OCI-LY1 (cell line): ENCODE results near the gene SP140.

ENCODE experiments used
- H2AFZ ChIP-seq: fragments of 200-600 bp; sonication (generic), shearing (Covaris generic); 2 replicates; pipeline ENCODE4 v1.6.0; 2014; ENCODE audit warnings: antibody characterized with exemption, mild to moderate bottlenecking, low read length
- H3F3A ChIP-seq: fragments of 200-600 bp; sonication (generic), shearing (Covaris generic); 2 replicates; pipeline ENCODE4 v1.6.0; 2014; ENCODE audit warnings: mild to moderate bottlenecking, antibody characterized with exemption, low read length, moderate library complexity; ENCODE audit not compliant: insufficient read depth
- H3K27ac ChIP-seq: fragments of 200-600 bp; sonication (generic); 2 replicates; pipeline ENCODE4 v1.5.1; 2014; ENCODE audit warnings: low read length, mixed run types, mild to moderate bottlenecking, low read depth; ENCODE audit not compliant: poor library complexity, severe bottlenecking
- H3K27me3 ChIP-seq: fragments of 200-600 bp; sonication (generic); 2 replicates; pipeline ENCODE4 v1.6.0; 2014; ENCODE audit warnings: antibody characterized with exemption, mild to moderate bottlenecking, low read length, moderate library complexity; ENCODE audit not compliant: insufficient read depth
- H3K36me3 ChIP-seq: fragments of 200-600 bp; sonication (generic); 2 replicates; pipeline ENCODE4 v1.6.1; 2014; ENCODE audit warnings: mild to moderate bottlenecking, antibody characterized with exemption, low read length, moderate library complexity, mixed read lengths; ENCODE audit not compliant: insufficient read depth
- H3K4me1 ChIP-seq: fragments of 200-600 bp; sonication (generic); 2 replicates; pipeline ENCODE4 v1.5.1; 2014; ENCODE audit warnings: mild to moderate bottlenecking, low read length, moderate library complexity; ENCODE audit not compliant: insufficient read depth, severe bottlenecking
- H3K4me2 ChIP-seq: fragments of 200-600 bp; sonication (generic), shearing (Covaris generic); 2 replicates; pipeline ENCODE4 v1.6.1; 2014; ENCODE audit warnings: low read length
- H3K4me3 ChIP-seq: fragments of 200-600 bp; sonication (generic); 2 replicates; pipeline ENCODE4 v1.5.1; 2014; ENCODE audit warnings: low read length, low read depth, mild to moderate bottlenecking, mixed read lengths; ENCODE audit not compliant: poor library complexity, severe bottlenecking
- H3K79me2 ChIP-seq: fragments of 200-600 bp; shearing (Covaris generic); 2 replicates; pipeline ENCODE4 v1.6.1; 2016; ENCODE audit warnings: mixed run types, low read length, mixed read lengths; ENCODE audit not compliant: insufficient read depth
- H3K9ac ChIP-seq: fragments of 200-600 bp; sonication (generic), shearing (Covaris generic); 2 replicates; pipeline ENCODE4 v1.6.1; 2014; ENCODE audit warnings: mild to moderate bottlenecking, low read length, mixed read lengths
- H3K9me2 ChIP-seq: fragments of 200-600 bp; sonication (generic), shearing (Covaris generic); 2 replicates; pipeline ENCODE4 v1.6.1; 2014; ENCODE audit warnings: low read depth, mild to moderate bottlenecking, low read length, mixed read lengths
- H3K9me3 ChIP-seq: fragments of 200-600 bp; shearing (Covaris generic); 2 replicates; pipeline ENCODE4 v1.6.1; 2014; ENCODE audit warnings: low read length, mixed read lengths
- H4K20me1 ChIP-seq: fragments of 200-600 bp; sonication (generic), shearing (Covaris generic); 2 replicates; pipeline ENCODE4 v1.6.0; 2016; ENCODE audit warnings: mild to moderate bottlenecking, low read length; ENCODE audit not compliant: insufficient read depth
- EZH2 ChIP-seq: fragments of 200-600 bp; sonication (generic), shearing (Covaris generic); IDR thresholded peaks from 2 replicates; pipeline ENCODE4 v1.8.0; 2017; ENCODE audit warnings: borderline replicate concordance, mixed run types, mild to moderate bottlenecking, antibody characterized with exemption, low read length, moderate library complexity, mixed read lengths
- TF ChIP-seq, protein P1 (sequence below): fragments of 200-600 bp; sonication (generic), shearing (Covaris generic); IDR thresholded peaks from 2 replicates; pipeline ENCODE4 v1.5.1; 2017; ENCODE audit warnings: mild to moderate bottlenecking, antibody characterized with exemption, low read length, moderate library complexity, mixed read lengths

Gene SP140

GRCh38 chr2:230224458-230224857 lies 1.1 kb upstream of the SP140 start:
- H3K27me3 ChIP-seq, result no peaks in the 10 kb centered on the region
- 0 out of 2 replicates have a peak, but pooled peaks cover 4% of the 10 kb centered on the region for H3F3A ChIP-seq
- H3K9me2 ChIP-seq, result no peaks in the 10 kb centered on the region
- peak overlapping the region; percentile 85 for H3K4me2 ChIP-seq
- no peak overlapping the region for H2AFZ ChIP-seq
- peak overlapping the region; percentile 95 for H3K27ac ChIP-seq
- TF ChIP-seq, protein P1, sequence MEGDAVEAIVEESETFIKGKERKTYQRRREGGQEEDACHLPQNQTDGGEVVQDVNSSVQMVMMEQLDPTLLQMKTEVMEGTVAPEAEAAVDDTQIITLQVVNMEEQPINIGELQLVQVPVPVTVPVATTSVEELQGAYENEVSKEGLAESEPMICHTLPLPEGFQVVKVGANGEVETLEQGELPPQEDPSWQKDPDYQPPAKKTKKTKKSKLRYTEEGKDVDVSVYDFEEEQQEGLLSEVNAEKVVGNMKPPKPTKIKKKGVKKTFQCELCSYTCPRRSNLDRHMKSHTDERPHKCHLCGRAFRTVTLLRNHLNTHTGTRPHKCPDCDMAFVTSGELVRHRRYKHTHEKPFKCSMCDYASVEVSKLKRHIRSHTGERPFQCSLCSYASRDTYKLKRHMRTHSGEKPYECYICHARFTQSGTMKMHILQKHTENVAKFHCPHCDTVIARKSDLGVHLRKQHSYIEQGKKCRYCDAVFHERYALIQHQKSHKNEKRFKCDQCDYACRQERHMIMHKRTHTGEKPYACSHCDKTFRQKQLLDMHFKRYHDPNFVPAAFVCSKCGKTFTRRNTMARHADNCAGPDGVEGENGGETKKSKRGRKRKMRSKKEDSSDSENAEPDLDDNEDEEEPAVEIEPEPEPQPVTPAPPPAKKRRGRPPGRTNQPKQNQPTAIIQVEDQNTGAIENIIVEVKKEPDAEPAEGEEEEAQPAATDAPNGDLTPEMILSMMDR, result no peak
- no peak for TF ChIP-seq EZH2
- no peaks in the 10 kb centered on the region for H4K20me1 ChIP-seq
- H3K9me3 ChIP-seq, result no peaks in the 10 kb centered on the region
- H3K4me3 ChIP-seq, result peak overlapping the region; percentile 65
- H3K79me2 ChIP-seq, result peaks cover 11% of the 10 kb centered on the region
- peaks cover 85% of the 10 kb centered on the region for H3K4me1 ChIP-seq
- H3K9ac ChIP-seq, result peak overlapping the region; percentile 68
- H3K36me3 ChIP-seq, result no peaks in the 10 kb centered on the region; the same call in 1 of the 2 replicates

GRCh38 chr2:230226051-230226551 lies 565 bp downstream of the SP140 start:
- H4K20me1 ChIP-seq, result no peaks in the 10 kb centered on the region
- 0 out of 2 replicates have a peak, but pooled peaks cover 4% of the 10 kb centered on the region for H3F3A ChIP-seq
- TF ChIP-seq, protein P1, result no peak
- no peak for TF ChIP-seq EZH2
- H3K27me3 ChIP-seq, result no peaks in the 10 kb centered on the region
- peaks cover 15% of the 10 kb centered on the region for H3K36me3 ChIP-seq
- H2AFZ ChIP-seq, result no peak overlapping the region
- H3K79me2 ChIP-seq, result peaks cover 10% of the 10 kb centered on the region
- H3K4me1 ChIP-seq, result peaks cover 76% of the 10 kb centered on the region
- peak overlapping the region; percentile 85 for H3K4me2 ChIP-seq
- H3K9me2 ChIP-seq, result no peaks in the 10 kb centered on the region
- peak overlapping the region; percentile 65 for H3K4me3 ChIP-seq
- H3K27ac ChIP-seq, result peak overlapping the region; percentile 95
- H3K9ac ChIP-seq, result peak overlapping the region; percentile 68
- H3K9me3 ChIP-seq, result peaks cover 12% of the 10 kb centered on the region

DNA sequence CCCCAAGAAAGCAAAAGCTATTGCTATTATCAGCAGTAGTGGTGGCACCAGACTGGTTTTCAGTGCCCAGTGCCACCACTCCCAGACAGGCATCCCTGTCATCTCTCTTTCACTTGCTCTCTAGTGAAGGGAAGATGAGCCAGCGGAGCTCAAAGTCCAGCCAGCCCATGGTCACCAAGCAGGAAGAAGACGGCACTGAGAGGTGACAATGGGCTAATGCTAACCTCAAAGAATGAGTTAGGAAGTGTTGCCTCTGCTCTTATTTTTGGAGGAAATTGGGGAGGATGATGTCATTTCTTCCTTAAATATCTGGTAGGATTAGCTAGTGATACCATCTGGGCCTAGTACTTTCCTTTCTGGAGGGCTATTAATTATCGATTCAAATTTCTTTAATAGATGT lies 1.7 kb downstream of the SP140 start:
- peak overlapping the region; percentile 65 for H3K4me3 ChIP-seq

More for the DNA sequence above, 1.7 kb downstream of the SP140 start:
- Histone ChIP-seq H3K9me3 (peaks cover 13% of the 10 kb centered on the region), H3K9ac (peak overlapping the region; percentile 38), H3F3A (0 out of 2 replicates have a peak, but pooled peaks cover 4% of the 10 kb centered on the region), H2AFZ (no peak overlapping the region), H3K36me3 (peaks cover 25% of the 10 kb centered on the region), H3K4me2 (peak overlapping the region; percentile 85), H3K27ac (peak overlapping the region; percentile 95), H3K79me2 (peaks cover 10% of the 10 kb centered on the region), H3K27me3 (no peaks in the 10 kb centered on the region), H4K20me1 (no peaks in the 10 kb centered on the region), H3K4me1 (peaks cover 68% of the 10 kb centered on the region), H3K9me2 (no peaks in the 10 kb centered on the region)
- no peak for TF ChIP-seq EZH2
- TF ChIP-seq, protein P1, result no peak
